Astrocyte of the cerebellum (primary cell): ENCODE data around the gene P2RX6.

Source experiments
- DNase-seq: peaks from one replicate; pipeline ENCODE4 v3.0.0-alpha.2; 2011; ENCODE audit warnings: low read depth
- H3K4me3 ChIP-seq: 2 replicates; pipeline ENCODE4 v1.5.1; 2011; ENCODE audit warnings: mild to moderate bottlenecking, low read depth, low read length, moderate library complexity
- in situ Hi-C: cut with HindIII; loops from 2 replicates; pipeline ENCODE4 v1.10.0; 2017; ENCODE audit warnings: low sequenced_read_pairs
- TF ChIP-seq, protein P1 (sequence below): IDR thresholded peaks from 2 replicates; pipeline ENCODE4 v1.5.1; 2012; ENCODE audit warnings: low read length, low read depth, moderate library complexity, mild to moderate bottlenecking; ENCODE audit errors: missing control alignments

P2RX6 gene

GRCh38 chr22:20994902-20995241, 20.1 kb upstream of the P2RX6 start:
- in situ Hi-C loops = no loop called here
- TF ChIP-seq, protein P1, sequence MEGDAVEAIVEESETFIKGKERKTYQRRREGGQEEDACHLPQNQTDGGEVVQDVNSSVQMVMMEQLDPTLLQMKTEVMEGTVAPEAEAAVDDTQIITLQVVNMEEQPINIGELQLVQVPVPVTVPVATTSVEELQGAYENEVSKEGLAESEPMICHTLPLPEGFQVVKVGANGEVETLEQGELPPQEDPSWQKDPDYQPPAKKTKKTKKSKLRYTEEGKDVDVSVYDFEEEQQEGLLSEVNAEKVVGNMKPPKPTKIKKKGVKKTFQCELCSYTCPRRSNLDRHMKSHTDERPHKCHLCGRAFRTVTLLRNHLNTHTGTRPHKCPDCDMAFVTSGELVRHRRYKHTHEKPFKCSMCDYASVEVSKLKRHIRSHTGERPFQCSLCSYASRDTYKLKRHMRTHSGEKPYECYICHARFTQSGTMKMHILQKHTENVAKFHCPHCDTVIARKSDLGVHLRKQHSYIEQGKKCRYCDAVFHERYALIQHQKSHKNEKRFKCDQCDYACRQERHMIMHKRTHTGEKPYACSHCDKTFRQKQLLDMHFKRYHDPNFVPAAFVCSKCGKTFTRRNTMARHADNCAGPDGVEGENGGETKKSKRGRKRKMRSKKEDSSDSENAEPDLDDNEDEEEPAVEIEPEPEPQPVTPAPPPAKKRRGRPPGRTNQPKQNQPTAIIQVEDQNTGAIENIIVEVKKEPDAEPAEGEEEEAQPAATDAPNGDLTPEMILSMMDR = no peak
- DNase-seq = no peak
- H3K4me3 ChIP-seq = no peak overlapping the region

DNA sequence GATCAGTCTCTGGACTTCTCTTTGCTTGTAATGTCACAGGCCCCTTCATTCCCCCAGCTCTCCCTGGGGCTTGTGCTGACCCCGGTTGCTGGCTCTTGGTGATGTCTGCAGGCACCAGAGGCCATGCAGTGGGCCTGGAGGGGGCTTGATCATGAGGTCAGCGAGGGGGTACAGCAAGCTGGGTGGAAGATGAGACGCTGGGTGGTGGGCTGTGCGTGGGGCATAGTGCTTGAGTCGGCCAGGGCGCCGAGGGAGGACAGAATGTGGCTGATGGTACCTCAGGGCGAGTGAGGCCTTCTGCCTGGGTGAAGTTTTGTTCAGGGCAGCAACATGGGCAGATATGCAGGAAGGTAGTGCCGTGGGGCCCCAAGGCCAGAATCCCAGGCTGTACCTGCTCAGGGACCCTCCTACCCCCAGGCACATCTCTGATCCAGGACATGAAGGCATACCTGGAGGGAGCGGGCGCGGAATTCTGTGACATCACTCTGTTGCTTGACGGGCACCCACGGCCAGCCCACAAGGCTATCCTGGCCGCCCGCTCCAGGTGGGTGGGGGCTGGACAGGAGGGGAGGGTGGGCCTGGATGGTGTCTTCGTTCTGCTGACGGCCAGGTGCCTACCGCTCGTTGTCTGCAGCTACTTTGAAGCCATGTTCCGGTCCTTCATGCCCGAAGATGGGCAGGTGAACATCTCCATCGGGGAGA, 19.5 kb upstream of the P2RX6 start:
- in situ Hi-C loops = no loop called here
- H3K4me3 ChIP-seq = no peak overlapping the region
- no peak for DNase-seq
- TF ChIP-seq, protein P1 = no peak

GRCh38 chr22:20996031-20996410, 18.9 kb upstream of the P2RX6 start:
- TF ChIP-seq, protein P1 = no peak
- no peak overlapping the region for H3K4me3 ChIP-seq
- no peak for DNase-seq
- in situ Hi-C loops = no loop called here

DNA sequence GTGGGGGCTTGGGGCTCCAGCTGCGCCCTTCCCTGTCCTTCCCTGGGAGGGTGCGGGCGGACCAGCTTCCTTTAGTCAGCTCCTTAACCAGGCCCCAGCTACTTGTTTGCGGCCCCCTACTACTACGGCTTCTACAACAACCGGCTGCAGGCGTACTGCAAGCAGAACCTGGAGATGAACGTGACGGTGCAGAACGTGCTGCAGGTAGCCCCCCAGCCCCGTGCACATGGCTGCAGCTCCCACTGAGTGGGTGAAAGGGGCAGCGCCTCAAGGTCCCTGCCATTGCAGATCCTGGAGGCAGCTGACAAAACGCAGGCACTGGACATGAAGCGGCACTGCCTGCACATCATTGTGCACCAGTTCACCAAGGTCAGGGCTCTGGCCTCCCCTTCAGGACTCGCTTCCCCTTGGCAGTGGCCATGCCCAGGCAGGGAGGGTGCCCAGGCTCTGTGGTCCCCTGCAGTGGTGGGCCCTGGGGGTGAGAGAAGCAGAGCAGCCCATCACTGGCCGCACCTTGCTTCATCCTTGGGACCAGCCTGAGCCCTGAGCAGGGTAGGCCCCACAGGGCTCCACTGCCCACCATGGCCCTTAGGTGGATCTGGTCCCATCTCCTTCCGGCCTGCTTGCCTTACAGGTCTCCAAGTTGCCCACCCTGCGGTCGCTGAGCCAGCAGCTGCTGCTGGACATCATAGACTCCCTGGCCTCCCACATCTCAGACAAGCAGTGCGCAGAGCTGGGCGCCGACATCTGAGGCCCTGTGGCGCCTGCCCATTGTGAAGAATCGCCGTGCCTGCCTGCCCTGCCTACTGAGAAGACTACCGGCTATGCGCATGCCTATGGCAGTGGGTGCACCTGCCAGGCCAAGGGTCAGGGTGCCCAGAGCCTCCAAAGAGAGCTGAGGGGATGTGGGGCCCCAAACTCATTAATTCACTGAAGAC, 18.1 kb upstream of the P2RX6 start:
- no peak for DNase-seq
- no peak overlapping the region for H3K4me3 ChIP-seq
- TF ChIP-seq, protein P1 = no peak
- in situ Hi-C loops = no loop called here

- TF ChIP-seq, protein P1 = no peak
- in situ Hi-C loops = no loop called here
- no peak overlapping the region for H3K4me3 ChIP-seq
- no peak for DNase-seq
These were observed 17.3 kb upstream of the P2RX6 start for GRCh38 chr22:20997536-20998257.
